Spleen (tissue), 7 donors: ENCODE data around the gene FBXL16.

ENCODE experiments used
- CTCF ChIP-seq, 11 experiments: fragments of 200-600 bp in 7 of 11; fragments of 450-650 bp in 4 of 11; sonication (generic) in 4 of 11; IDR thresholded peaks in 8 of 11; conservative IDR thresholded peaks in 3 of 11; 1 replicate in 7 of 11; 2 replicates in 4 of 11; pipeline versions ENCODE4 v1.4.0 to v1.8.0; 2016 to 2021; ENCODE audit warnings: antibody characterized with exemption in 11 of 11, inconsistent platforms in 4 of 11, mild to moderate bottlenecking in 1 of 11
- POLR2A ChIP-seq, 3 donors: fragments of 450-650 bp; IDR thresholded peaks; one replicate each; pipeline ENCODE4 v1.5.1; 2017; ENCODE audit warnings: antibody characterized with exemption in 3 of 3, mild to moderate bottlenecking in 1 of 3
- POLR2AphosphoS5 ChIP-seq, 3 donors: sonication (generic); formaldehyde crosslinking; IDR thresholded peaks; one replicate each; pipeline ENCODE4 v1.5.1; 2017; ENCODE audit warnings: antibody characterized with exemption in 3 of 3
- donor health status: DM: no; HTN: no; CAD: no; lungs with moderate emphysema.
- donor health status: DM: no; HTN: no; CAD: no.
- donor health status: DM: no; HTN: no; CAD: no.

- TF ChIP-seq POLR2AphosphoS5 (IDR thresholded peaks at IDR 0.05), result no peak
- TF ChIP-seq POLR2A (IDR thresholded peaks at IDR 0.05), result no peak
- TF ChIP-seq CTCF (IDR thresholded peaks at IDR 0.05 in 8 of 11, conservative IDR thresholded peaks at IDR 0.05 in 3 of 11), result no peak
These were observed 43.5 kb downstream of the FBXL16 start for GRCh38 chr16:662095-662494.
